Measurements from ENCODE around the gene RPGRIP1L. TPM values are rescaled to one million over a fixed set of nuclear protein-coding genes. Genes with fewer than 3 reads are reported as not detected.

RPGRIP1L gene
- total and polyA plus RNA-seq, 2 of the 8 experiments (the other 6 are each of a cell fraction or from before 2014, with no cell fraction given): 4.0 to 13.7 TPM

GRCh38 chr16:53600616-53601015, 103.0 kb downstream of the RPGRIP1L start:
- WGBS, 2 experiments (ENCODE audit: extremely low coverage in 1 of 2, insufficient coverage in 1 of 2, insufficient read length in 1 of 2, insufficient replicate concordance in 2 of 2, low coverage in 1 of 2, low lambda C conversion rate in 2 of 2, missing lambda C conversion rate in 1 of 2): 86% methylated on average over 1 of the region's 1 CpG; no CpG with 5 or more reads in 1 of the 2 experiments
- CTCF ChIA-PET (ENCODE audit: partially characterized antibody): interaction anchor here (2.3 kb wide), 1 partner anchor 54 kb away, joined by 5 read pairs; no protein-coding TSS in a partner anchor

More at GRCh38 chr16:53600616-53601015, 103.0 kb downstream of the RPGRIP1L start:
- no peak overlapping the region for H4K91ac ChIP-seq (replicated peaks; ENCODE audit: insufficient read length, low read length)
- H2AFZ ChIP-seq (ENCODE audit: low read length): no peak overlapping the region
- no peak overlapping the region for H2BK20ac ChIP-seq (ENCODE audit: low read length)
- no peak overlapping the region for H3K4me3 ChIP-seq (ENCODE audit: extremely low read depth in 1 of 4, insufficient read depth in 2 of 4, low read depth in 3 of 4, low read length in 4 of 4)
- no peak overlapping the region for H3K23ac ChIP-seq (ENCODE audit: insufficient read length)
- TF ChIP-seq EGR1 (IDR thresholded peaks at IDR 0.05; ENCODE audit: borderline replicate concordance, low read depth, low read length) (no peak), GABPA (IDR thresholded peaks at IDR 0.05; ENCODE audit: borderline replicate concordance, insufficient read depth, low read length) (no peak), SAP30 (IDR thresholded peaks at IDR 0.05; ENCODE audit: insufficient read depth, insufficient replicate concordance, low read length) (no peak), SIN3A (conservative IDR thresholded peaks at IDR 0.05 in 1 of 2, IDR thresholded peaks at IDR 0.05 in 1 of 2; ENCODE audit: low read depth in 1 of 2, low read length in 2 of 2) (no peak), GTF2F1 (IDR thresholded peaks at IDR 0.05; ENCODE audit: borderline replicate concordance, low read depth, low read length) (no peak), CHD1 (IDR thresholded peaks at IDR 0.05; ENCODE audit: low read depth, low read length) (no peak), PHF8 (conservative IDR thresholded peaks at IDR 0.05; ENCODE audit: low read depth, low read length) (no peak), MAFK (IDR thresholded peaks at IDR 0.05; ENCODE audit: low read depth, low read length) (no peak), TAF1 (IDR thresholded peaks at IDR 0.05; ENCODE audit: low read depth, low read length) (no peak), TEAD4 (IDR thresholded peaks at IDR 0.05; ENCODE audit: low read depth, low read length) (no peak), TAF7 (optimal IDR thresholded peaks at IDR 0.05; ENCODE audit: borderline replicate concordance, low read depth, low read length) (no peak)
- no peak overlapping the region for H3K4me2 ChIP-seq (ENCODE audit: insufficient read depth in 1 of 2, low read depth in 2 of 2, low read length in 2 of 2)
- H3K79me2 ChIP-seq (ENCODE audit: control insufficient read depth in 1 of 2, insufficient read depth in 2 of 2, low read length in 2 of 2): no peaks in the 10 kb centered on the region
- H3K4me1 ChIP-seq (replicated peaks in 1 of 4; ENCODE audit: control insufficient read depth in 3 of 4, insufficient read depth in 4 of 4, low read length in 3 of 4): no peaks in the 10 kb centered on the region
- no peaks in the 10 kb centered on the region for H3K9me3 ChIP-seq (ENCODE audit: insufficient read depth in 2 of 2, low read depth in 1 of 2, low read length in 1 of 2)
- H2BK5ac ChIP-seq (ENCODE audit: low read depth, low read length): no peak overlapping the region
- no peak for DNase-seq (ENCODE audit: low read depth in 1 of 2, low spot score in 2 of 2)
- no peak overlapping the region for H3K14ac ChIP-seq (ENCODE audit: insufficient read length)
- H3K27me3 ChIP-seq (replicated peaks in 1 of 4; ENCODE audit: control insufficient read depth in 3 of 4, extremely low read depth in 1 of 4, insufficient read depth in 3 of 4, low read length in 3 of 4): no peaks in the 10 kb centered on the region
- no peak overlapping the region for H3K4ac ChIP-seq (replicated peaks; ENCODE audit: insufficient read length, low read depth, low read length)
- H2BK12ac ChIP-seq (ENCODE audit: low read depth, low read length): no peak overlapping the region
- no peak for FAIRE-seq
- POLR2A ChIA-PET (ENCODE audit: partially characterized antibody): interaction anchor here (0.7 kb wide), 1 partner anchor 53 kb away, joined by 3 read pairs; no protein-coding TSS in a partner anchor
- H4K5ac ChIP-seq (ENCODE audit: insufficient read length, low read depth, low read length): no peak overlapping the region
- no peaks in the 10 kb centered on the region for H4K20me1 ChIP-seq (replicated peaks in 1 of 2; ENCODE audit: control insufficient read depth in 1 of 2, insufficient read depth in 2 of 2, low read length in 2 of 2)
- H4K8ac ChIP-seq (ENCODE audit: extremely low read depth, insufficient read depth, low read length): no peak overlapping the region
- no peaks in the 10 kb centered on the region for H3K23me2 ChIP-seq (ENCODE audit: low read depth, low read length)
- H3K27ac ChIP-seq (ENCODE audit: low read depth, low read length): no peak overlapping the region
- no peak overlapping the region for H3K18ac ChIP-seq (ENCODE audit: extremely low read depth, low read length)
- H3K56ac ChIP-seq (replicated peaks; ENCODE audit: insufficient read length, low read depth, low read length): no peak overlapping the region
- no peaks in the 10 kb centered on the region for H3K79me1 ChIP-seq (ENCODE audit: low read depth, low read length)
- H3K9ac ChIP-seq (replicated peaks in 1 of 4; ENCODE audit: extremely low read depth in 1 of 4, low read depth in 3 of 4, low read length in 3 of 4): no peak overlapping the region
- H3K36me3 ChIP-seq (ENCODE audit: control insufficient read depth in 2 of 4, insufficient read depth in 4 of 4, low read length in 3 of 4): no peaks in the 10 kb centered on the region; a peak in 1 of 8 replicates
- H2AK5ac ChIP-seq (ENCODE audit: low read depth, low read length): no peak overlapping the region
- H2BK120ac ChIP-seq (replicated peaks; ENCODE audit: low read depth, low read length): no peak overlapping the region
- no peak overlapping the region for H2BK15ac ChIP-seq (ENCODE audit: low read length)

Data from H1 (cell line).